ENCODE results near the gene CCNY. TPM values are rescaled to one million over a fixed set of nuclear protein-coding genes. Genes with fewer than 3 reads are reported as not detected.

Gene CCNY
- polyA plus RNA-seq, 2 of the 4 experiments (the other 2 are of a cell fraction) = 28.1 to 55.5 TPM

DNA sequence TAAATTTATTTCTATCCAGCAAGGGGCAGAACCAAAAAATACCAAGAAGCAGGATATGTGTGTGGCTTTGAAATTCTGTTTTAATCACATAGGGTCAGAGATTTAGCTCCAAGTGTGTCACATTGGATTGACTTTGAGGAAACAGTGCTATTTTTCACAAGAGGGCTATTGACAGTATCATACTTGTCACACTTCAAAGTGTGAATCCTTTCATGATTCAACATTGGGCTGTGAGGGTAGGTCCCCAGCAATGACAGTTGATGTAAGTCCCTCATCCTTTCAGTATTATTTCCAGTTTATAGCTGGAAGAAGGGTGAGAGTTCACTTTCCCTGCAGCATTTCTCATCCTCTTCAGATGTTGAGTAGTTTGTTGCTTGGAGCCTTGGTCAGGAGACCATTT lies 7.4 kb downstream of the CCNY start:
- FAIRE-seq = no peak
- CTCF ChIA-PET = no interaction called here
- no peak for ATAC-seq
- POLR2A ChIA-PET = no interaction called here
- Histone ChIP-seq H3K9me3 (no peaks in the 10 kb centered on the region), H3K4me1 (peaks cover 21% of the 10 kb centered on the region), H3K4me2 (no peak overlapping the region), H3K4me3 (no peak overlapping the region), H3K27ac (no peak overlapping the region)
- TF ChIP-seq ESRRA (IDR thresholded peaks at IDR 0.05; ENCODE audit: borderline replicate concordance, low read length) = no peak
- TF ChIP-seq TP53 (CRISPR knock-in tag; IDR thresholded peaks at IDR 0.05) = no peak
- TF ChIP-seq HDAC2 (IDR thresholded peaks at IDR 0.05) = no peak
- TF ChIP-seq KDM5A (IDR thresholded peaks at IDR 0.05) = no peak
- TF ChIP-seq MAFK (IDR thresholded peaks at IDR 0.05; ENCODE audit: partially characterized antibody) = no peak
- TF ChIP-seq MYC (IDR thresholded peaks at IDR 0.05; ENCODE audit: borderline replicate concordance, low read length) = no peak
- TF ChIP-seq, protein P1, sequence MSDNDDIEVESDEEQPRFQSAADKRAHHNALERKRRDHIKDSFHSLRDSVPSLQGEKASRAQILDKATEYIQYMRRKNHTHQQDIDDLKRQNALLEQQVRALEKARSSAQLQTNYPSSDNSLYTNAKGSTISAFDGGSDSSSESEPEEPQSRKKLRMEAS (IDR thresholded peaks at IDR 0.05) = no peak
- TF ChIP-seq HEYL (CRISPR knock-in tag; IDR thresholded peaks at IDR 0.05) = no peak
- no peak for TF ChIP-seq GATA3 (IDR thresholded peaks at IDR 0.05; ENCODE audit: borderline replicate concordance)
- TF ChIP-seq FOSB (CRISPR knock-in tag; IDR thresholded peaks at IDR 0.05) = no peak
- TF ChIP-seq, protein P2, sequence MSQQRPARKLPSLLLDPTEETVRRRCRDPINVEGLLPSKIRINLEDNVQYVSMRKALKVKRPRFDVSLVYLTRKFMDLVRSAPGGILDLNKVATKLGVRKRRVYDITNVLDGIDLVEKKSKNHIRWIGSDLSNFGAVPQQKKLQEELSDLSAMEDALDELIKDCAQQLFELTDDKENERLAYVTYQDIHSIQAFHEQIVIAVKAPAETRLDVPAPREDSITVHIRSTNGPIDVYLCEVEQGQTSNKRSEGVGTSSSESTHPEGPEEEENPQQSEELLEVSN (IDR thresholded peaks at IDR 0.05; ENCODE audit: borderline replicate concordance, low read depth) = no peak
- TF ChIP-seq EP300 (IDR thresholded peaks at IDR 0.05) = no peak
- no peak for TF ChIP-seq FOSL2 (IDR thresholded peaks at IDR 0.05)
- TF ChIP-seq FOSL2 (CRISPR knock-in tag; IDR thresholded peaks at IDR 0.05) = no peak
- no peak for TF ChIP-seq RNF2 (IDR thresholded peaks at IDR 0.05; ENCODE audit: borderline replicate concordance, low read depth)
- no peak for TF ChIP-seq CBX2 (IDR thresholded peaks at IDR 0.05; ENCODE audit: borderline replicate concordance, low read depth)
- no peak for TF ChIP-seq PHF8 (IDR thresholded peaks at IDR 0.05; ENCODE audit: borderline replicate concordance, low read depth)
- no peak for TF ChIP-seq MAZ (IDR thresholded peaks at IDR 0.05; ENCODE audit: borderline replicate concordance, low read depth, low read length)
- DNase-seq (ENCODE audit: low read depth in 1 of 2, low spot score in 1 of 2) = no peak

DNA sequence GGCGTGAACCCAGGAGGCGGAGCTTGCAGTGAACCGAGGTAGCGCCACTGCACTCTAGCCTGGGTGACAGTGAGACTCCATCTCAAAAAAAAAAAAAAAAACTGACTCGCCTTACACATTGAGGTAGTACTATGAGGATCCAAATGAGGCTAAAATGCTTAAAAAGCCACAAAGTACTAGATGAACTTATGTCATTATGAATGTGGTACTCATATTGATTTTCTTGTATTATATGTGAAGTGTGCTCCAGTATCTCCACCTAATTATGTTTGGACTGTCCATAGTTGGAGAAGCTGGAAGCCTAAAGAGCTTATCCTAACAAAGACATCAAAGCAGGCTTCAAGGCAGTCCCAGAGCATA lies 9.1 kb downstream of the CCNY start:
- no peak overlapping the region for H3K4me3 ChIP-seq
- ChIA-PET POLR2A (no interaction called here), CTCF (no interaction called here)
- no peaks in the 10 kb centered on the region for H3K9me3 ChIP-seq
- 91% methylated on average over 5 of the region's 5 CpGs for WGBS (ENCODE audit: missing lambda C conversion rate)
- TF ChIP-seq, protein P3, sequence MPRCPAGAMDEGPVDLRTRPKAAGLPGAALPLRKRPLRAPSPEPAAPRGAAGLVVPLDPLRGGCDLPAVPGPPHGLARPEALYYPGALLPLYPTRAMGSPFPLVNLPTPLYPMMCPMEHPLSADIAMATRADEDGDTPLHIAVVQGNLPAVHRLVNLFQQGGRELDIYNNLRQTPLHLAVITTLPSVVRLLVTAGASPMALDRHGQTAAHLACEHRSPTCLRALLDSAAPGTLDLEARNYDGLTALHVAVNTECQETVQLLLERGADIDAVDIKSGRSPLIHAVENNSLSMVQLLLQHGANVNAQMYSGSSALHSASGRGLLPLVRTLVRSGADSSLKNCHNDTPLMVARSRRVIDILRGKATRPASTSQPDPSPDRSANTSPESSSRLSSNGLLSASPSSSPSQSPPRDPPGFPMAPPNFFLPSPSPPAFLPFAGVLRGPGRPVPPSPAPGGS (IDR thresholded peaks at IDR 0.05) = no peak
- TF ChIP-seq ZNF302 (CRISPR knock-in tag; IDR thresholded peaks at IDR 0.05) (no peak), RNF2 (IDR thresholded peaks at IDR 0.05; ENCODE audit: borderline replicate concordance, low read depth) (no peak), MYC (IDR thresholded peaks at IDR 0.05; ENCODE audit: borderline replicate concordance, low read length) (no peak), CBX2 (IDR thresholded peaks at IDR 0.05; ENCODE audit: borderline replicate concordance, low read depth) (no peak), HEYL (CRISPR knock-in tag; IDR thresholded peaks at IDR 0.05) (no peak), MAZ (IDR thresholded peaks at IDR 0.05; ENCODE audit: borderline replicate concordance, low read depth, low read length) (no peak), JUN (IDR thresholded peaks at IDR 0.05) (no peak), FOXS1 (CRISPR knock-in tag; IDR thresholded peaks at IDR 0.05) (no peak), NFE2L2 (conservative IDR thresholded peaks at IDR 0.05; ENCODE audit: low read length) (no peak), ZC3H11A (IDR thresholded peaks at IDR 0.05) (no peak), HDAC2 (IDR thresholded peaks at IDR 0.05) (no peak), SREBF2 (IDR thresholded peaks at IDR 0.05) (no peak), RAD21 (conservative IDR thresholded peaks at IDR 0.05 in 1 of 2, IDR thresholded peaks at IDR 0.05 in 1 of 2) (no peak), KDM1A (IDR thresholded peaks at IDR 0.05; ENCODE audit: low read depth) (no peak)
- TF ChIP-seq, protein P4, sequence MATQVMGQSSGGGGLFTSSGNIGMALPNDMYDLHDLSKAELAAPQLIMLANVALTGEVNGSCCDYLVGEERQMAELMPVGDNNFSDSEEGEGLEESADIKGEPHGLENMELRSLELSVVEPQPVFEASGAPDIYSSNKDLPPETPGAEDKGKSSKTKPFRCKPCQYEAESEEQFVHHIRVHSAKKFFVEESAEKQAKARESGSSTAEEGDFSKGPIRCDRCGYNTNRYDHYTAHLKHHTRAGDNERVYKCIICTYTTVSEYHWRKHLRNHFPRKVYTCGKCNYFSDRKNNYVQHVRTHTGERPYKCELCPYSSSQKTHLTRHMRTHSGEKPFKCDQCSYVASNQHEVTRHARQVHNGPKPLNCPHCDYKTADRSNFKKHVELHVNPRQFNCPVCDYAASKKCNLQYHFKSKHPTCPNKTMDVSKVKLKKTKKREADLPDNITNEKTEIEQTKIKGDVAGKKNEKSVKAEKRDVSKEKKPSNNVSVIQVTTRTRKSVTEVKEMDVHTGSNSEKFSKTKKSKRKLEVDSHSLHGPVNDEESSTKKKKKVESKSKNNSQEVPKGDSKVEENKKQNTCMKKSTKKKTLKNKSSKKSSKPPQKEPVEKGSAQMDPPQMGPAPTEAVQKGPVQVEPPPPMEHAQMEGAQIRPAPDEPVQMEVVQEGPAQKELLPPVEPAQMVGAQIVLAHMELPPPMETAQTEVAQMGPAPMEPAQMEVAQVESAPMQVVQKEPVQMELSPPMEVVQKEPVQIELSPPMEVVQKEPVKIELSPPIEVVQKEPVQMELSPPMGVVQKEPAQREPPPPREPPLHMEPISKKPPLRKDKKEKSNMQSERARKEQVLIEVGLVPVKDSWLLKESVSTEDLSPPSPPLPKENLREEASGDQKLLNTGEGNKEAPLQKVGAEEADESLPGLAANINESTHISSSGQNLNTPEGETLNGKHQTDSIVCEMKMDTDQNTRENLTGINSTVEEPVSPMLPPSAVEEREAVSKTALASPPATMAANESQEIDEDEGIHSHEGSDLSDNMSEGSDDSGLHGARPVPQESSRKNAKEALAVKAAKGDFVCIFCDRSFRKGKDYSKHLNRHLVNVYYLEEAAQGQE (IDR thresholded peaks at IDR 0.05) = no peak
- TF ChIP-seq, protein P5, sequence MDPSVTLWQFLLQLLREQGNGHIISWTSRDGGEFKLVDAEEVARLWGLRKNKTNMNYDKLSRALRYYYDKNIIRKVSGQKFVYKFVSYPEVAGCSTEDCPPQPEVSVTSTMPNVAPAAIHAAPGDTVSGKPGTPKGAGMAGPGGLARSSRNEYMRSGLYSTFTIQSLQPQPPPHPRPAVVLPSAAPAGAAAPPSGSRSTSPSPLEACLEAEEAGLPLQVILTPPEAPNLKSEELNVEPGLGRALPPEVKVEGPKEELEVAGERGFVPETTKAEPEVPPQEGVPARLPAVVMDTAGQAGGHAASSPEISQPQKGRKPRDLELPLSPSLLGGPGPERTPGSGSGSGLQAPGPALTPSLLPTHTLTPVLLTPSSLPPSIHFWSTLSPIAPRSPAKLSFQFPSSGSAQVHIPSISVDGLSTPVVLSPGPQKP (IDR thresholded peaks at IDR 0.05; ENCODE audit: low read depth, low read length) = no peak
- TF ChIP-seq, protein P6, sequence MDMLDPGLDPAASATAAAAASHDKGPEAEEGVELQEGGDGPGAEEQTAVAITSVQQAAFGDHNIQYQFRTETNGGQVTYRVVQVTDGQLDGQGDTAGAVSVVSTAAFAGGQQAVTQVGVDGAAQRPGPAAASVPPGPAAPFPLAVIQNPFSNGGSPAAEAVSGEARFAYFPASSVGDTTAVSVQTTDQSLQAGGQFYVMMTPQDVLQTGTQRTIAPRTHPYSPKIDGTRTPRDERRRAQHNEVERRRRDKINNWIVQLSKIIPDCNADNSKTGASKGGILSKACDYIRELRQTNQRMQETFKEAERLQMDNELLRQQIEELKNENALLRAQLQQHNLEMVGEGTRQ (IDR thresholded peaks at IDR 0.05) = no peak
- H3K27ac ChIP-seq = no peak overlapping the region
- peaks cover 16% of the 10 kb centered on the region for H3K4me1 ChIP-seq
- no peak for DNase-seq (ENCODE audit: low read depth in 1 of 2, low spot score in 1 of 2)
- no peak for FAIRE-seq
- no peak for ATAC-seq
- no peak overlapping the region for H3K4me2 ChIP-seq
